HFF-Myc (cell line): ENCODE data around the gene APBA3.

ENCODE experiments used
- DNase-seq: peaks from one replicate; pipeline ENCODE4 v3.0.0-alpha.2; 2011; ENCODE audit warnings: low read depth; ENCODE audit errors: extremely low read depth
- H3K4me3 ChIP-seq: replicated peaks from 2 replicates; pipeline ENCODE4 v1.5.1; 2011; ENCODE audit warnings: low read depth, mild to moderate bottlenecking, control low read depth, low read length
- TF ChIP-seq, protein P1 (sequence below): IDR thresholded peaks from 2 replicates; pipeline ENCODE4 v1.5.1; 2012; ENCODE audit warnings: mild to moderate bottlenecking, low read depth, low read length, control low read depth; ENCODE audit errors: missing control alignments

The APBA3 gene

DNA sequence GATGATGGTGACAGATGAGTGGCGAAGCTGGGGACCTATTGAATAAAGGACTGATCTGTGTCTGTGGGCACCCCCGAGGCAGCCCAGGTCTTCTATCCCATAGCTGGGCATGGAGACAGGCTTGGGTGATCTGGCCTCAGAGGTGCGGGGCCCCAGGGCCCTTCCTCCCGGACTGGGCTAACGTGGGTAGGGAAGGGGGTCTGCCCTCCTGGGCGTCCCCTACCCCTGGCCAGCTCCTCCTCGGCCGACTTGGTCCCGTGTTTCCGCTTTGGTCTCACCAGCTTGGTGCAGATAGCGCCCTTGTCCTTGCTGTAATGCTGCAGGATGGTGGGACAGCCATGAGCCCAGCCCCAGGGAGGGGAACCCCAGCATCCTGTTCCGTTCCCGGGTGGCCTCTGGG, 21.4 kb upstream of the APBA3 start:
- no peak for DNase-seq
- H3K4me3 ChIP-seq = no peak overlapping the region
- TF ChIP-seq, protein P1, sequence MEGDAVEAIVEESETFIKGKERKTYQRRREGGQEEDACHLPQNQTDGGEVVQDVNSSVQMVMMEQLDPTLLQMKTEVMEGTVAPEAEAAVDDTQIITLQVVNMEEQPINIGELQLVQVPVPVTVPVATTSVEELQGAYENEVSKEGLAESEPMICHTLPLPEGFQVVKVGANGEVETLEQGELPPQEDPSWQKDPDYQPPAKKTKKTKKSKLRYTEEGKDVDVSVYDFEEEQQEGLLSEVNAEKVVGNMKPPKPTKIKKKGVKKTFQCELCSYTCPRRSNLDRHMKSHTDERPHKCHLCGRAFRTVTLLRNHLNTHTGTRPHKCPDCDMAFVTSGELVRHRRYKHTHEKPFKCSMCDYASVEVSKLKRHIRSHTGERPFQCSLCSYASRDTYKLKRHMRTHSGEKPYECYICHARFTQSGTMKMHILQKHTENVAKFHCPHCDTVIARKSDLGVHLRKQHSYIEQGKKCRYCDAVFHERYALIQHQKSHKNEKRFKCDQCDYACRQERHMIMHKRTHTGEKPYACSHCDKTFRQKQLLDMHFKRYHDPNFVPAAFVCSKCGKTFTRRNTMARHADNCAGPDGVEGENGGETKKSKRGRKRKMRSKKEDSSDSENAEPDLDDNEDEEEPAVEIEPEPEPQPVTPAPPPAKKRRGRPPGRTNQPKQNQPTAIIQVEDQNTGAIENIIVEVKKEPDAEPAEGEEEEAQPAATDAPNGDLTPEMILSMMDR = no peak

DNA sequence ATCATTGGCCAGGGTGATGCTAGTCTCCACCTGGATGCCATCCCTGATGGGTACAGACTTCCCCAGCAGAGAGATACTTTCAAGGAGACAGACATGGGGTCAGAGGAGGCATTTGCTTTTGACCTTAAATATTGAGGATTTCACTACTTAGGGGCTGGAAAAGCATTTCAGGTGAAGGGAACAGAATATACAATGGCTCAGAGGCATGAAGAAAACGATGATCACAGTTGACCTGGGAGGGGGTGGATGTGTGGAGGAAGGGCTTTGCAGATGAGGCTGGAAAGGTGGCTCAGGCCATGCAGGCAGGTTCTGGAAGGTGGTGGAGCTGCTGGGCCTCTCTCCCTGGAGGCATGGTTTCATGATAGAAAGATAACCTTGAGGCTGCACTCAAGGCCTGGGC, 20.8 kb upstream of the APBA3 start:
- DNase-seq = no peak
- H3K4me3 ChIP-seq = no peak overlapping the region
- TF ChIP-seq, protein P1 = no peak

DNA sequence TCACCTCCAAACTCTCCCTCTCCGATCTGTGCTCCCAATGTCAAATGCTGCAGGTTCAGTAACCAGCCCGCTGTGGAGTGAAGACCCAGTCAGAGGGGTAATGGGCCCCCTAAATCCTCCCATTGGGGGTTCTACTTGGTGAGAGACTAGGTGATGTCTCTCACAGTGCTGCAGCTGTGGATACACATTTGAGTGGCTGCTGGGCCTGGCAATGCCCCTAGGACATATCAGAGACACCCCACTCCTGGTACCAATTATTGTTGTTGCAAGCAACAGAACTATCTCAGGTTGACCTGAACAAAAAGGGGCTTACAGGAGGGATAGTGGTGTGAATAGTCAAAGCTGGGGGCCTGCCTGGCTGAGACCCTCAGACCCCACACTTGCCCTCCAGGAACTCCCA, 20.1 kb upstream of the APBA3 start:
- DNase-seq = no peak
- TF ChIP-seq, protein P1 = no peak
- H3K4me3 ChIP-seq = no peak overlapping the region

DNA sequence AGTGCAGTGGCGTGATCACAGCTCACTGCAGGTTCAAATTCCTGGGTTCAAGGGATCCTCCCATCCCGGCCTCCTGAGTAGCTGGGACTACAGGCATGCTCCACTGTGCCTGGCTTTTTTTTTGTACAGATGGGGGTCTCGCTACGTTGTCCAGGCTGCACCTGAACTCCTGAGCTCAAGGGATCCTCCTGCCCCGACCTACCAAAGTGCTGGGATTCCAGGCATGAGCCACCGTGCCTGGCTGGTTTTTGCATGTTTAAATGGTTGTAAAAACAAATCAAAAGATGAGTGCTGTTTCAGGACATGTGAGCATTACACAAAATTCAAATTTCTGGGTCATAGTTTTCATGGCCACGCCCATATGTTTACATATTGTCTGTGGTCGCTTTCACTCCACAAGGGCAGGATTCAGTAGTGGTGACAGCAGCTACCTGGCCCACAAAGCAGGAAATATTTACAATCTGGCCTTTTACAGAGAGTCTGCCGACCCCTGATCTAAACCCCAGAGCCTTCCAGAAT, 19.4 kb upstream of the APBA3 start:
- no peak overlapping the region for H3K4me3 ChIP-seq
- TF ChIP-seq, protein P1 = no peak
- DNase-seq = no peak

DNA sequence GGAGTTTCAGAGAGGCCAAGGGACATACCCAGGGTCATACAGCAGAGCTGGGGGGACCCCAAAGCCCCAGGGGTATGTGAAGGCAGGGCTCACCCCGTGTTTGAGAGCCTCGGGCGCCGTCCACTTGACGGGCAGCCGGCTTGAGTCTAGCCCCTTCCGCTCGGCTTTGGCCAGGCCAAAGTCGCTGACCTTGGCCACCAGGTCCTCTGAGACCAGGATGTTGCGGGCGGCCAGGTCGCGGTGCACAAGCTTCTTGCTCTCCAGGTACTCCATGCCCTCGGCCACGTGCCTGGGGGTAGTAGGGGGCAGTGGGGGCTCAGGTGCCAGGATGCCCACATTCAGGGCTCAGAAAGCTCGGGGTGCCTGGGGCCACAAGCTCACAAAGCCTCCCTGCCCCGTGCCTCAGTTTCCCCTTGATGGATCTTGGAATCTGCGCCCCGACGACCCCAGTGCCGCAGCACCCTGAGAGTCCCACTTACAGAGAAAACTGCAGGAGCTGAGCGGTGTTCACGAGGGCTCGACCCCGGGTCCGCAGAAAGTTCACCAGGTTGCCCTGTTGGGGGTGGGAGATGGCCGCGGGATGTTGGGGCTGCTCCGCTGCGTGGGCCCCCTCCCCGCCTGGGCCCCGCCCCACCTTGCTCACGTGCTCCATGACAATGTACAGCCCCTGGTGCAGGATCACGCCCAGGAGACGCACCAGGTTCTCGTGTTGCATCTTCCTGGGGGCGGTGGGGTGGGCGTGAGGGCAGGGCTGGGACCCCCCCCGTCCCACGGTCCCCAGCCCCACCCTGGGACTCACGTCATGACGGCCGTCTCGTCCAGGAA, 17.6 kb upstream of the APBA3 start:
- DNase-seq = no peak
- no peak overlapping the region for H3K4me3 ChIP-seq
- TF ChIP-seq, protein P1 = no peak

DNA sequence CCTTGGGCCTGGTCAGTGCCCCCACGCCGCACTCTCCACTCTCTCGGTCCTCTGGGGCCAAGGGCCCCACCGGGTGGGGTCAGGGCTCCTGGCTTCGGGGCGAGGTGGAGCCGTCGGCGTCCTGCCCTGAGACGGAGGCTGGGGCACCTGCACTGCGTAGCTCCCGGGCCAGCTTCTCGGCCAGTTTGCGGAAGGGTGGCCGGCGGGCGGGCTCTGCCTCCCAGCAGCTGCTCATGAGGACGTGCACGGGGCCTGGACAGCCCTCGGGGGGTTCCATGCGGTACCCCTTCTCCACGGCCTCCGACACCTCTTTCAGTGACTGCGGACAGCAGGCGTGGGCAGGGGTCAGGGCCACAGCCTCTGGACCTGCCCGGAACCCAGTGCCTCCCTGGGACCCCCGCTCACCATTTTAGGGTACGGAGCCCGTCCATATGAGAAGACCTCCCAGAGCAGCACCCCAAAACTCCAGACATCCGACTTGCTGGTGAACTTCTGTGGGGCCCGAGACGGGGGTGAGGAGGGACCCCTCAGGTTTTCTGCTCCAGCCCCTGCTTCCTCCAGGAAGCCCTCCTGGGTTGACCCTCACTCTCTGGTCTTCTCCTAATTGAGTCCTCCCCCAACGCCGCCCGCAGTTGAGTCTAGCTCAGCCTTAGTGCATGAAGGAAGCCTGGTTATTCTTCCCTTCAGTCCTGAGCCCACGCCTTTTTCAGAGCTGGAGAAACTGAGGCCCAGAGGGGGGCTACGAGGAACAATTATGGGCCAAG, 16.8 kb upstream of the APBA3 start:
- TF ChIP-seq, protein P1 = no peak
- H3K4me3 ChIP-seq = no peak overlapping the region
- DNase-seq = no peak
